Left renal pelvis (tissue), 4 donors: ENCODE results near the gene CHCHD1. TPM values are rescaled to one million over a fixed set of nuclear protein-coding genes. Genes with fewer than 3 reads are reported as not detected.

Experiments used
- polyA plus RNA-seq, 4 donors: library from polyadenylated mRNA; unstranded; fragments of 120-200 nt; gene quantifications; one replicate each; pipeline ENCODE4 v1.2.1, GENCODE V29; 2013; ENCODE audit not compliant: insufficient read length in 4 of 4

Gene CHCHD1
- polyA plus RNA-seq, 4 donors, result 31.6 to 54.2 (median 48.5) TPM

Other genes starting within 250 kb of the CHCHD1 start
- 10 to 100 TPM; 16.7 to 40.2 (median 33.9) TPM for gene USP54, start 190.7 kb upstream of the CHCHD1 start, polyA plus RNA-seq
- 1 to 10 TPM; 1.4 to 5.8 (median 4.5) TPM for gene MYOZ1, start 140.6 kb upstream of the CHCHD1 start, polyA plus RNA-seq
- under 1 TPM; 0.19 to 0.81 (median 0.48) TPM for gene SYNPO2L, start 126.0 kb upstream of the CHCHD1 start, polyA plus RNA-seq
- 10 to 100 TPM in 3 of 4 donors, 1 to 10 TPM in 1; 4.8 to 32.9 (median 12.8) TPM for gene AGAP5, start 83.9 kb upstream of the CHCHD1 start, polyA plus RNA-seq
- gene SEC24C, start 37.7 kb upstream of the CHCHD1 start, polyA plus RNA-seq, result 10 to 100 TPM; 54.4 to 70.3 (median 66.7) TPM
- gene ZSWIM8, start 3.6 kb downstream of the CHCHD1 start, polyA plus RNA-seq, result 100 to 1,000 TPM in 2 of 4 donors, 10 to 100 TPM in 2; 88.4 to 128 (median 102) TPM
- 10 to 100 TPM; 24.1 to 37.1 (median 31.9) TPM for gene NDST2, start 29.6 kb downstream of the CHCHD1 start, polyA plus RNA-seq
- gene CAMK2G, start 92.5 kb downstream of the CHCHD1 start, polyA plus RNA-seq, result 10 to 100 TPM; 20.0 to 32.1 (median 22.8) TPM
- 10 to 100 TPM; 10.7 to 29.5 (median 21.5) TPM for gene PLAU, start 129.1 kb downstream of the CHCHD1 start, polyA plus RNA-seq
- gene VCL, start 216.1 kb downstream of the CHCHD1 start, polyA plus RNA-seq, result 100 to 1,000 TPM; 120 to 147 (median 129) TPM